Panc1 (cell line): ENCODE data around the gene ONECUT3. TPM values are rescaled to one million over a fixed set of nuclear protein-coding genes. Genes with fewer than 3 reads are reported as not detected.

ENCODE experiments used
- ATAC-seq: fragments of 200-7000 bp; cut with Tn5 transposase; 2 replicates; pipeline ENCODE4 v1.9.1; 2020; ENCODE audit warnings: mild to moderate bottlenecking, moderate library complexity
- BruUV-seq: library from RNA; stranded (reverse); fragments of 400-500 nt; replicated peaks from 2 replicates; lab custom pipeline; 2021; lab: Mats Ljungman, UMichigan
- CTCF ChIA-PET: fragments of 300-600 bp; sonication (Branson Sonifier 250); formaldehyde crosslinking; loops from one replicate; lab custom pipeline; 2022; ENCODE audit warnings: antibody characterized with exemption; lab: Charles Lee
- POLR2A ChIA-PET: fragments of 300-600 bp; sonication (Branson Sonifier 250); formaldehyde crosslinking; loops from one replicate; lab custom pipeline; 2022; ENCODE audit warnings: antibody characterized with exemption; lab: Charles Lee
- DNase-seq: peaks from one replicate; pipeline ENCODE4 v3.0.0-alpha.2; 2010; ENCODE audit warnings: low read depth, low spot score
- H3K27ac ChIP-seq: 2 replicates; pipeline ENCODE4 v1.5.1; 2011; ENCODE audit warnings: mild to moderate bottlenecking, low read length, inconsistent platforms
- H3K27me3 ChIP-seq: fragments of 200-500 bp; sonication (Bioruptor generic); 2 replicates; pipeline ENCODE4 v1.6.0; 2014; ENCODE audit warnings: low read length, inconsistent platforms; ENCODE audit not compliant: control insufficient read depth, insufficient read depth
- H3K36me3 ChIP-seq: fragments of 200-500 bp; sonication (Bioruptor generic); 2 replicates; pipeline ENCODE4 v1.5.1; 2014; ENCODE audit warnings: inconsistent platforms, mild to moderate bottlenecking, low read length, moderate library complexity; ENCODE audit not compliant: control insufficient read depth, insufficient read depth
- H3K4me1 ChIP-seq: 2 replicates; pipeline ENCODE4 v1.5.1; 2011; ENCODE audit warnings: inconsistent platforms, mild to moderate bottlenecking, low read length, moderate library complexity; ENCODE audit not compliant: control insufficient read depth, insufficient read depth
- H3K4me3 ChIP-seq, 2 experiments: 2 replicates each; pipeline ENCODE4 v1.5.1; 2011 to 2012; ENCODE audit warnings: low read depth in 2 of 2, low read length in 2 of 2, mild to moderate bottlenecking in 2 of 2, inconsistent platforms in 1 of 2, moderate library complexity in 1 of 2
- H3K9me3 ChIP-seq: fragments of 200-500 bp; sonication (Bioruptor generic); 2 replicates; pipeline ENCODE4 v1.5.1; 2014; ENCODE audit warnings: low read depth, mild to moderate bottlenecking, inconsistent platforms, low read length, moderate library complexity; ENCODE audit not compliant: control insufficient read depth, insufficient read depth
- POLR2AphosphoS5 ChIP-seq: IDR thresholded peaks from 2 replicates; pipeline ENCODE4 v1.6.1; 2012; ENCODE audit warnings: mild to moderate bottlenecking, low read depth, low read length, moderate library complexity
- SIN3A ChIP-seq: IDR thresholded peaks from 2 replicates; pipeline ENCODE4 v1.6.1; 2012; ENCODE audit warnings: low read depth, mild to moderate bottlenecking, low read length, moderate library complexity, borderline replicate concordance; ENCODE audit not compliant: insufficient read depth
- TCF7L2 ChIP-seq: IDR thresholded peaks from 2 replicates; pipeline ENCODE4 v1.6.1; 2011; ENCODE audit warnings: mild to moderate bottlenecking, low read depth, low read length, inconsistent platforms
- in situ Hi-C: cut with HindIII; loops from 2 replicates; pipeline ENCODE4 v1.10.0; 2016; ENCODE audit warnings: low sequenced_read_pairs, low pct_unique_long_range_greater_than_20kb
- intact Hi-C: fragments of 100-400 bp; cut with micrococcal nuclease; formaldehyde crosslinking; loops from one replicate; pipeline ENCODE4 v1.10.0; 2022; ENCODE audit not compliant: unreplicated experiment
- total RNA-seq: library from RNA; stranded (reverse); gene quantifications from one replicate; pipeline ENCODE4 v1.2.1, GENCODE V29; 2021; ENCODE audit not compliant: unreplicated experiment
- TF ChIP-seq, protein P1 (sequence below): fragments of 450-650 bp; IDR thresholded peaks from 2 replicates; pipeline ENCODE4 v1.5.1; 2017; ENCODE audit warnings: mild to moderate bottlenecking
- TF ChIP-seq, protein P2 (sequence below), 2 experiments: IDR thresholded peaks; 2 replicates each; pipeline ENCODE4 v1.6.1; 2011 to 2012; ENCODE audit warnings: low read depth in 2 of 2, control low read depth in 1 of 2, low read length in 1 of 2, mild to moderate bottlenecking in 1 of 2, moderate library complexity in 1 of 2; ENCODE audit not compliant: insufficient read depth in 1 of 2

ONECUT3 gene
- total RNA-seq, 1 experiment from 2014 or later: 16.5 TPM

- Histone ChIP-seq H3K4me1 (peaks cover 34% of the 10 kb centered on the region), H3K9me3 (no peaks in the 10 kb centered on the region), H3K4me3 (peak overlapping the region; percentile 64 to 75), H3K27me3 (no peaks in the 10 kb centered on the region), H3K36me3 (no peaks in the 10 kb centered on the region), H3K27ac (peak overlapping the region; percentile 88)
- TF ChIP-seq SIN3A (peak; percentile 27; the same call in 1 of the 2 replicates), POLR2AphosphoS5 (no peak), TCF7L2 (peak; percentile 13; the same call in 1 of the 2 replicates)
- TF ChIP-seq, protein P1, sequence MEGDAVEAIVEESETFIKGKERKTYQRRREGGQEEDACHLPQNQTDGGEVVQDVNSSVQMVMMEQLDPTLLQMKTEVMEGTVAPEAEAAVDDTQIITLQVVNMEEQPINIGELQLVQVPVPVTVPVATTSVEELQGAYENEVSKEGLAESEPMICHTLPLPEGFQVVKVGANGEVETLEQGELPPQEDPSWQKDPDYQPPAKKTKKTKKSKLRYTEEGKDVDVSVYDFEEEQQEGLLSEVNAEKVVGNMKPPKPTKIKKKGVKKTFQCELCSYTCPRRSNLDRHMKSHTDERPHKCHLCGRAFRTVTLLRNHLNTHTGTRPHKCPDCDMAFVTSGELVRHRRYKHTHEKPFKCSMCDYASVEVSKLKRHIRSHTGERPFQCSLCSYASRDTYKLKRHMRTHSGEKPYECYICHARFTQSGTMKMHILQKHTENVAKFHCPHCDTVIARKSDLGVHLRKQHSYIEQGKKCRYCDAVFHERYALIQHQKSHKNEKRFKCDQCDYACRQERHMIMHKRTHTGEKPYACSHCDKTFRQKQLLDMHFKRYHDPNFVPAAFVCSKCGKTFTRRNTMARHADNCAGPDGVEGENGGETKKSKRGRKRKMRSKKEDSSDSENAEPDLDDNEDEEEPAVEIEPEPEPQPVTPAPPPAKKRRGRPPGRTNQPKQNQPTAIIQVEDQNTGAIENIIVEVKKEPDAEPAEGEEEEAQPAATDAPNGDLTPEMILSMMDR: no peak
- POLR2A ChIA-PET: no interaction called here
- BruUV-seq: no TSS peak
- DNase-seq: no peak
- intact Hi-C loops: loop anchor here (10.0 kb wide), 1 partner anchor 81 kb away; no protein-coding TSS in a partner anchor
- CTCF ChIA-PET: interaction anchor here (0.7 kb wide), 1 partner anchor 22 kb away, joined by 10 read pairs; no protein-coding TSS in a partner anchor
- ATAC-seq: 0 out of 2 replicates have a peak, but pooled peaks have one; percentile 1
- in situ Hi-C loops: no loop called here
Observed at GRCh38 chr19:1755467-1756171, 2.3 kb downstream of the ONECUT3 start.

- no peak for TF ChIP-seq POLR2AphosphoS5
- TF ChIP-seq SIN3A: no peak
- TF ChIP-seq, protein P1: no peak
- TF ChIP-seq, protein P2, sequence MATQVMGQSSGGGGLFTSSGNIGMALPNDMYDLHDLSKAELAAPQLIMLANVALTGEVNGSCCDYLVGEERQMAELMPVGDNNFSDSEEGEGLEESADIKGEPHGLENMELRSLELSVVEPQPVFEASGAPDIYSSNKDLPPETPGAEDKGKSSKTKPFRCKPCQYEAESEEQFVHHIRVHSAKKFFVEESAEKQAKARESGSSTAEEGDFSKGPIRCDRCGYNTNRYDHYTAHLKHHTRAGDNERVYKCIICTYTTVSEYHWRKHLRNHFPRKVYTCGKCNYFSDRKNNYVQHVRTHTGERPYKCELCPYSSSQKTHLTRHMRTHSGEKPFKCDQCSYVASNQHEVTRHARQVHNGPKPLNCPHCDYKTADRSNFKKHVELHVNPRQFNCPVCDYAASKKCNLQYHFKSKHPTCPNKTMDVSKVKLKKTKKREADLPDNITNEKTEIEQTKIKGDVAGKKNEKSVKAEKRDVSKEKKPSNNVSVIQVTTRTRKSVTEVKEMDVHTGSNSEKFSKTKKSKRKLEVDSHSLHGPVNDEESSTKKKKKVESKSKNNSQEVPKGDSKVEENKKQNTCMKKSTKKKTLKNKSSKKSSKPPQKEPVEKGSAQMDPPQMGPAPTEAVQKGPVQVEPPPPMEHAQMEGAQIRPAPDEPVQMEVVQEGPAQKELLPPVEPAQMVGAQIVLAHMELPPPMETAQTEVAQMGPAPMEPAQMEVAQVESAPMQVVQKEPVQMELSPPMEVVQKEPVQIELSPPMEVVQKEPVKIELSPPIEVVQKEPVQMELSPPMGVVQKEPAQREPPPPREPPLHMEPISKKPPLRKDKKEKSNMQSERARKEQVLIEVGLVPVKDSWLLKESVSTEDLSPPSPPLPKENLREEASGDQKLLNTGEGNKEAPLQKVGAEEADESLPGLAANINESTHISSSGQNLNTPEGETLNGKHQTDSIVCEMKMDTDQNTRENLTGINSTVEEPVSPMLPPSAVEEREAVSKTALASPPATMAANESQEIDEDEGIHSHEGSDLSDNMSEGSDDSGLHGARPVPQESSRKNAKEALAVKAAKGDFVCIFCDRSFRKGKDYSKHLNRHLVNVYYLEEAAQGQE (IDR thresholded peaks at IDR 0.05; ENCODE audit: insufficient read depth in 1 of 2, low read depth in 2 of 2, low read length in 1 of 2): no peak
- TF ChIP-seq TCF7L2: no peak
- H3K36me3 ChIP-seq: no peaks in the 10 kb centered on the region
- peak; percentile 33 for ATAC-seq
- CTCF ChIA-PET: interaction anchor here (0.7 kb wide), 2 partner anchors 22 to 297 kb away, joined by 3 to 10 read pairs; no protein-coding TSS in a partner anchor
- no peak for DNase-seq
- peaks cover 28% of the 10 kb centered on the region for H3K4me1 ChIP-seq
- H3K27me3 ChIP-seq: no peaks in the 10 kb centered on the region
- intact Hi-C loops: loop anchor here (10.0 kb wide), 1 partner anchor 81 kb away; no protein-coding TSS in a partner anchor
- H3K9me3 ChIP-seq: no peaks in the 10 kb centered on the region
- H3K27ac ChIP-seq: peak overlapping the region; percentile 88
- peak overlapping the region; percentile 64 to 75 for H3K4me3 ChIP-seq
- POLR2A ChIA-PET: no interaction called here
- in situ Hi-C loops: no loop called here
- no TSS peak for BruUV-seq
Observed at GRCh38 chr19:1756264-1756663, 3.0 kb downstream of the ONECUT3 start.
